SK-N-SH treated with all-trans-retinoic acid at 6 μM for 48 hours (cell line): ENCODE data around the gene SOHLH1.

ENCODE experiments used
- ATAC-seq: fragments of 200-7000 bp; cut with Tn5 transposase; 3 replicates; pipeline ENCODE4 v1.9.1; 2020; ENCODE audit warnings: mild to moderate bottlenecking, moderate library complexity
- ARNTL ChIP-seq: fragments of 450-650 bp; formaldehyde crosslinking; IDR thresholded peaks from 2 replicates; pipeline ENCODE4 v1.5.0; 2020; ENCODE audit warnings: low read depth, mild to moderate bottlenecking, moderate library complexity, borderline replicate concordance
- BACH2 ChIP-seq: fragments of 250-450 bp; sonication (Bioruptor Pico); IDR thresholded peaks from 2 replicates; pipeline ENCODE4 v1.9.0; 2021; ENCODE audit warnings: mild to moderate bottlenecking, borderline replicate concordance
- CREB5 ChIP-seq: fragments of 250-450 bp; sonication (Bioruptor Pico); IDR thresholded peaks from 2 replicates; pipeline ENCODE4 v1.5.1; 2020; ENCODE audit warnings: low read depth, mild to moderate bottlenecking, moderate library complexity
- CSDC2 ChIP-seq: fragments of 250-450 bp; sonication (Bioruptor Pico); IDR thresholded peaks from 2 replicates; pipeline ENCODE4 v1.5.0; 2020; ENCODE audit warnings: mild to moderate bottlenecking, moderate library complexity
- ESRRG ChIP-seq: fragments of 250-450 bp; sonication (Bioruptor Pico); IDR thresholded peaks from 2 replicates; pipeline ENCODE4 v1.6.1; 2021; ENCODE audit warnings: mild to moderate bottlenecking
- GLIS3 ChIP-seq: fragments of 250-450 bp; sonication (Bioruptor Pico); IDR thresholded peaks from 2 replicates; pipeline ENCODE4 v1.5.0; 2020; ENCODE audit warnings: mild to moderate bottlenecking, moderate library complexity
- ISL1 ChIP-seq: fragments of 250-450 bp; sonication (Bioruptor Pico); IDR thresholded peaks from 2 replicates; pipeline ENCODE4 v2.1.2; 2022; ENCODE audit warnings: mild to moderate bottlenecking, moderate library complexity
- OSR1 ChIP-seq: fragments of 250-450 bp; sonication (Bioruptor Pico); IDR thresholded peaks from 2 replicates; pipeline ENCODE4 v1.8.0; 2022; ENCODE audit warnings: moderate library complexity, mild to moderate bottlenecking, inconsistent platforms
- PPARA ChIP-seq: fragments of 250-450 bp; sonication (Bioruptor Pico); IDR thresholded peaks from 2 replicates; pipeline ENCODE4 v1.5.0; 2020; ENCODE audit warnings: mild to moderate bottlenecking, borderline replicate concordance
- RARB ChIP-seq: fragments of 250-450 bp; sonication (Bioruptor Pico); IDR thresholded peaks from 2 replicates; pipeline ENCODE4 v1.8.0; 2021; ENCODE audit warnings: mild to moderate bottlenecking, moderate library complexity
- SNAI2 ChIP-seq: fragments of 250-450 bp; sonication (Bioruptor Pico); IDR thresholded peaks from 2 replicates; pipeline ENCODE4 v1.5.0; 2020; ENCODE audit warnings: mild to moderate bottlenecking, moderate library complexity
- TOX ChIP-seq: fragments of 250-450 bp; sonication (Bioruptor Pico); IDR thresholded peaks from 2 replicates; pipeline ENCODE4 v1.8.0; 2021; ENCODE audit warnings: mild to moderate bottlenecking, moderate library complexity, borderline replicate concordance
- ZC3H10 ChIP-seq: fragments of 250-450 bp; sonication (Bioruptor Pico); IDR thresholded peaks from 2 replicates; pipeline ENCODE4 v1.5.1; 2021; ENCODE audit warnings: mild to moderate bottlenecking, moderate library complexity
- ZFP3 ChIP-seq: fragments of 250-450 bp; sonication (Bioruptor Pico); IDR thresholded peaks from 2 replicates; pipeline ENCODE4 v1.5.0; 2020; ENCODE audit warnings: mild to moderate bottlenecking, moderate library complexity
- ZFP30 ChIP-seq: fragments of 450-650 bp; formaldehyde crosslinking; IDR thresholded peaks from 2 replicates; pipeline ENCODE4 v1.5.0; 2022; ENCODE audit warnings: mild to moderate bottlenecking, moderate library complexity
- ZNF565 ChIP-seq: fragments of 450-650 bp; formaldehyde crosslinking; conservative IDR thresholded peaks from 2 replicates; pipeline ENCODE4 v1.5.0; 2020; ENCODE audit warnings: low read depth, mild to moderate bottlenecking, moderate library complexity
- ZNF70 ChIP-seq: fragments of 450-650 bp; formaldehyde crosslinking; IDR thresholded peaks from 2 replicates; pipeline ENCODE4 v1.5.0; 2020; ENCODE audit warnings: mild to moderate bottlenecking, moderate library complexity
- ZNF8 ChIP-seq: fragments of 450-650 bp; formaldehyde crosslinking; IDR thresholded peaks from 2 replicates; pipeline ENCODE4 v1.5.0; 2020; ENCODE audit warnings: mild to moderate bottlenecking, moderate library complexity
- TF ChIP-seq, protein P1 (sequence below): fragments of 250-450 bp; sonication (Bioruptor Pico); IDR thresholded peaks from 2 replicates; pipeline ENCODE4 v1.5.0; 2020; ENCODE audit warnings: mild to moderate bottlenecking, moderate library complexity
- TF ChIP-seq, protein P2 (sequence below): fragments of 250-450 bp; sonication (Bioruptor Pico); IDR thresholded peaks from 2 replicates; pipeline ENCODE4 v1.8.0; 2020; ENCODE audit warnings: mild to moderate bottlenecking, moderate library complexity, borderline replicate concordance
- TF ChIP-seq, protein P3 (sequence below): fragments of 250-450 bp; sonication (Bioruptor Pico); IDR thresholded peaks from 2 replicates; pipeline ENCODE4 v1.5.1; 2021; ENCODE audit warnings: mild to moderate bottlenecking, moderate library complexity

Gene SOHLH1

DNA sequence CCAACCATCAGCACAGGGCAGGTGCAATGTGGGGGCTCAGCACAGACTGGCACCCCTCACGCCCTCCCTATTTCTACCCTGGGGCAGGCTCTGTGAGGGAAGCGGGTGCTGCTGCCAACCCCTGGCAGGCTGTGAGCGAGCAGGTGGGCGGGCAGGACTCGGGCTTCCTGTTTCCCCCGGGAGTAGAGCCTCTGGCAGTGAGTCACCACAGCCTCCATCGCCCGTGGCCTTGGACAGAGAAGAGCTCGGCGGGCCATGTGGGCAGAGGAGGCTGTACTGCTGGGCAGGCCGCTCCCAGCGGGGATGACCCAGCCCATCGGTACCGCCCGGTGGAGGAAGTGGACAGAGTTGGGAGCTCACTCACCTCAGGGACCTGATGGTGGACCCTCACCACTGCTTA lies 19.3 kb upstream of the SOHLH1 start (continued):
- TF ChIP-seq, protein P1, sequence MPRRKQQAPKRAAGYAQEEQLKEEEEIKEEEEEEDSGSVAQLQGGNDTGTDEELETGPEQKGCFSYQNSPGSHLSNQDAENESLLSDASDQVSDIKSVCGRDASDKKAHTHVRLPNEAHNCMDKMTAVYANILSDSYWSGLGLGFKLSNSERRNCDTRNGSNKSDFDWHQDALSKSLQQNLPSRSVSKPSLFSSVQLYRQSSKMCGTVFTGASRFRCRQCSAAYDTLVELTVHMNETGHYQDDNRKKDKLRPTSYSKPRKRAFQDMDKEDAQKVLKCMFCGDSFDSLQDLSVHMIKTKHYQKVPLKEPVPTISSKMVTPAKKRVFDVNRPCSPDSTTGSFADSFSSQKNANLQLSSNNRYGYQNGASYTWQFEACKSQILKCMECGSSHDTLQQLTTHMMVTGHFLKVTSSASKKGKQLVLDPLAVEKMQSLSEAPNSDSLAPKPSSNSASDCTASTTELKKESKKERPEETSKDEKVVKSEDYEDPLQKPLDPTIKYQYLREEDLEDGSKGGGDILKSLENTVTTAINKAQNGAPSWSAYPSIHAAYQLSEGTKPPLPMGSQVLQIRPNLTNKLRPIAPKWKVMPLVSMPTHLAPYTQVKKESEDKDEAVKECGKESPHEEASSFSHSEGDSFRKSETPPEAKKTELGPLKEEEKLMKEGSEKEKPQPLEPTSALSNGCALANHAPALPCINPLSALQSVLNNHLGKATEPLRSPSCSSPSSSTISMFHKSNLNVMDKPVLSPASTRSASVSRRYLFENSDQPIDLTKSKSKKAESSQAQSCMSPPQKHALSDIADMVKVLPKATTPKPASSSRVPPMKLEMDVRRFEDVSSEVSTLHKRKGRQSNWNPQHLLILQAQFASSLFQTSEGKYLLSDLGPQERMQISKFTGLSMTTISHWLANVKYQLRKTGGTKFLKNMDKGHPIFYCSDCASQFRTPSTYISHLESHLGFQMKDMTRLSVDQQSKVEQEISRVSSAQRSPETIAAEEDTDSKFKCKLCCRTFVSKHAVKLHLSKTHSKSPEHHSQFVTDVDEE (CRISPR knock-in tag): no peak
- TF ChIP-seq ZNF8: no peak
- TF ChIP-seq ESRRG: no peak
- TF ChIP-seq ZNF70 (CRISPR knock-in tag): no peak

GRCh38 chr9:135717410-135717809 lies 18.1 kb upstream of the SOHLH1 start:
- no peak for TF ChIP-seq OSR1 (CRISPR knock-in tag)
- no peak for TF ChIP-seq GLIS3 (CRISPR knock-in tag)
- no peak for TF ChIP-seq CSDC2
- TF ChIP-seq RARB (CRISPR knock-in tag): no peak
- TF ChIP-seq ARNTL (CRISPR knock-in tag): no peak
- TF ChIP-seq BACH2 (CRISPR knock-in tag): no peak
- TF ChIP-seq ZNF565: no peak
- no peak for ATAC-seq

- TF ChIP-seq RARB (CRISPR knock-in tag) (no peak), CREB5 (no peak), ESRRG (no peak), ISL1 (CRISPR knock-in tag) (no peak), ZNF565 (no peak), SNAI2 (CRISPR knock-in tag) (no peak), ZFP30 (CRISPR knock-in tag) (no peak), CSDC2 (no peak), ZFP3 (CRISPR knock-in tag) (no peak), BACH2 (CRISPR knock-in tag) (no peak), ZC3H10 (CRISPR knock-in tag) (no peak), TOX (no peak), ZNF70 (CRISPR knock-in tag) (no peak)
- TF ChIP-seq, protein P2, sequence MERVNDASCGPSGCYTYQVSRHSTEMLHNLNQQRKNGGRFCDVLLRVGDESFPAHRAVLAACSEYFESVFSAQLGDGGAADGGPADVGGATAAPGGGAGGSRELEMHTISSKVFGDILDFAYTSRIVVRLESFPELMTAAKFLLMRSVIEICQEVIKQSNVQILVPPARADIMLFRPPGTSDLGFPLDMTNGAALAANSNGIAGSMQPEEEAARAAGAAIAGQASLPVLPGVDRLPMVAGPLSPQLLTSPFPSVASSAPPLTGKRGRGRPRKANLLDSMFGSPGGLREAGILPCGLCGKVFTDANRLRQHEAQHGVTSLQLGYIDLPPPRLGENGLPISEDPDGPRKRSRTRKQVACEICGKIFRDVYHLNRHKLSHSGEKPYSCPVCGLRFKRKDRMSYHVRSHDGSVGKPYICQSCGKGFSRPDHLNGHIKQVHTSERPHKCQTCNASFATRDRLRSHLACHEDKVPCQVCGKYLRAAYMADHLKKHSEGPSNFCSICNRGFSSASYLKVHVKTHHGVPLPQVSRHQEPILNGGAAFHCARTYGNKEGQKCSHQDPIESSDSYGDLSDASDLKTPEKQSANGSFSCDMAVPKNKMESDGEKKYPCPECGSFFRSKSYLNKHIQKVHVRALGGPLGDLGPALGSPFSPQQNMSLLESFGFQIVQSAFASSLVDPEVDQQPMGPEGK (CRISPR knock-in tag): no peak
- TF ChIP-seq, protein P1 (CRISPR knock-in tag): no peak
Measured at GRCh38 chr9:135716045-135716444, 16.8 kb upstream of the SOHLH1 start.

GRCh38 chr9:135715056-135715595 lies 15.8 kb upstream of the SOHLH1 start:
- ATAC-seq: no peak
- TF ChIP-seq, protein P1 (CRISPR knock-in tag): no peak
- TF ChIP-seq, protein P3, sequence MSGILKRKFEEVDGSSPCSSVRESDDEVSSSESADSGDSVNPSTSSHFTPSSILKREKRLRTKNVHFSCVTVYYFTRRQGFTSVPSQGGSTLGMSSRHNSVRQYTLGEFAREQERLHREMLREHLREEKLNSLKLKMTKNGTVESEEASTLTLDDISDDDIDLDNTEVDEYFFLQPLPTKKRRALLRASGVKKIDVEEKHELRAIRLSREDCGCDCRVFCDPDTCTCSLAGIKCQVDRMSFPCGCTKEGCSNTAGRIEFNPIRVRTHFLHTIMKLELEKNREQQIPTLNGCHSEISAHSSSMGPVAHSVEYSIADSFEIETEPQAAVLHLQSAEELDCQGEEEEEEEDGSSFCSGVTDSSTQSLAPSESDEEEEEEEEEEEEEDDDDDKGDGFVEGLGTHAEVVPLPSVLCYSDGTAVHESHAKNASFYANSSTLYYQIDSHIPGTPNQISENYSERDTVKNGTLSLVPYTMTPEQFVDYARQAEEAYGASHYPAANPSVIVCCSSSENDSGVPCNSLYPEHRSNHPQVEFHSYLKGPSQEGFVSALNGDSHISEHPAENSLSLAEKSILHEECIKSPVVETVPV: no peak
- TF ChIP-seq PPARA (CRISPR knock-in tag): no peak
- TF ChIP-seq CREB5: no peak
- no peak for TF ChIP-seq ARNTL (CRISPR knock-in tag)
- no peak for TF ChIP-seq ZFP30 (CRISPR knock-in tag)
- no peak for TF ChIP-seq ZFP3 (CRISPR knock-in tag)
- TF ChIP-seq ZC3H10 (CRISPR knock-in tag): no peak
- TF ChIP-seq ESRRG: no peak

More at GRCh38 chr9:135716045-135716444, 16.8 kb upstream of the SOHLH1 start:
- ATAC-seq: no peak
